GM21737 (cell line): Measurements from ENCODE around the gene SLC66A1.

Source experiments
- ATAC-seq: cut with Tn5 transposase; IDR thresholded peaks from one replicate; pipeline ENCODE4 v1.9.1; 2021; ENCODE audit warnings: mild to moderate bottlenecking, moderate library complexity; ENCODE audit not compliant: unreplicated experiment

The SLC66A1 gene

DNA sequence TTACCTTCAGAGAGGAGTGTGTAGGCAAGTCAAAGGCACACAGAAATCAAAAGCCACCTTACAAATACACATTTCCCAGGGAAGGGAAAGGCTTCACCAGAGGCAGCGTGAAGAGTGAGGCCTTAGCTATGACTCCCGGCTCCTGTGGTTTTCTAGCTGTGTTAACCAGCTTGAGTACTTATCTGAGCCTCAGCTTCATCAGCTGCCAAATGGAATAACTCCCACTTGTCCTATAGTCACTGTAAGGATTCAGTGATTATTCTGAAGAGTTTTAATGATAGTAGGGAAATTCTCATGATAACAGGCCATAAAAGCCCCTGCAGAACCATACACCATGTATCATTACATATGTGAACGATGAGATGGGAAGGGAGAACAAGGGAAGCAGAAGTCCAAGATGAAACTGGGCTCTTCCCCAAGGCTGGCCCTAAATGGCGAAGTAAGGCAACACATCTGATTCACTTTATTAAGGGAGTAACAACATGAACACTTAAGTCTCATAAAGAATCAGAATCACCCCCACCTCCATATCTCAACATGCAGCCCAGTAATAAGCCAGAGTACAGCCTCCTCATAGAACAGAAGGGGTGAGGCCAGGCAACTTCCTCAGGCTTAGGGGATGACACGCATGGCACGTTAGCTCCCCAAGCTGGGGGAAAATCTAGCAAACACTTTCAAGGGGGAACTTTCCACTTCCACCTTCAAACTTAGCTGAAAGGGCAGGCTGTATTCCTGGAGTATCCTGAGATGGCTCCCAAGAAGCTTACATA lies 63.7 kb downstream of the SLC66A1 start:
- no peak for ATAC-seq

DNA sequence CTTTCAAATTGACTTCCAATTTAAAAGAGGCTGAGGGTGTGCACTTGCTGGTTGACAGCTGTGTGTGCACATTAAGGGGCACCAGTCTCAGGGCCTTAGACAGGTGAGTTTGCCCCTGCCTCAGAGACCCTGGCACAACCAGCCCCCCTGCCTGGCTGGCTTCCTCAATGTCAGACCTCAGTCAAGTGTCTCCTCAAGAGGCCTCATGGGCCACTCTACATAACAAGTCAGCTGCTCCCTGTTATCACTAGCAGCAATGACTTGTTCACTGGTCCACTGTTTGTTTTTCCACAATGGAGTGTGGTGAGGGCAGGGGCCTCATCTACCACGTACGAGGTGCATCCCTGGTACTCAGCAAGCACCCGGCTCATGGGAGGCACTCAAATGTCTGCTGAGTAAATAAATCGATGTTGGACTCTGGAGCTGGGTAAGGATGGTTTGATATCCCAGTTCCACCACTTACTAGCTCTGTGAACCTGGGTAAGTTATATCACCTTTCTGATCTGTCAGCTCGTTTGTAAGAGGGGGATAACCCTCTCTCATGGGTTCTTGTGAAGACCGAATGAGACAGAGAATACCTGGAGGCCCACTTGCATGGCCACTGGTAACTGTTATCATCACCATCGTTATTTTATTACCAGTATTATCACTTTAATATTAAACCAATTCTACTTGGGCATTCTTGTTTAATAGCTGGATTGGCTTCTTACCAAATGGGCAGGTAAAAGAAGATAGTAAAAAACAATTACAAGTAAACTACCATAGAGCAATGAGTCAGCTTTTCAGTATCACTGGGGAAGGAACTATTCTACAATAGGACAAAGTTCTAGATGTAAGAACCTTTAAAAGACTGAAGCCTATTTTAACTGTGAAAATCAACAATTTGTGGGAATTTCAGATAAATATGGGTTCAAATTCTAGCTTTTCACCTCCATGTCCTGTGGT lies 64.6 kb downstream of the SLC66A1 start:
- no peak for ATAC-seq

DNA sequence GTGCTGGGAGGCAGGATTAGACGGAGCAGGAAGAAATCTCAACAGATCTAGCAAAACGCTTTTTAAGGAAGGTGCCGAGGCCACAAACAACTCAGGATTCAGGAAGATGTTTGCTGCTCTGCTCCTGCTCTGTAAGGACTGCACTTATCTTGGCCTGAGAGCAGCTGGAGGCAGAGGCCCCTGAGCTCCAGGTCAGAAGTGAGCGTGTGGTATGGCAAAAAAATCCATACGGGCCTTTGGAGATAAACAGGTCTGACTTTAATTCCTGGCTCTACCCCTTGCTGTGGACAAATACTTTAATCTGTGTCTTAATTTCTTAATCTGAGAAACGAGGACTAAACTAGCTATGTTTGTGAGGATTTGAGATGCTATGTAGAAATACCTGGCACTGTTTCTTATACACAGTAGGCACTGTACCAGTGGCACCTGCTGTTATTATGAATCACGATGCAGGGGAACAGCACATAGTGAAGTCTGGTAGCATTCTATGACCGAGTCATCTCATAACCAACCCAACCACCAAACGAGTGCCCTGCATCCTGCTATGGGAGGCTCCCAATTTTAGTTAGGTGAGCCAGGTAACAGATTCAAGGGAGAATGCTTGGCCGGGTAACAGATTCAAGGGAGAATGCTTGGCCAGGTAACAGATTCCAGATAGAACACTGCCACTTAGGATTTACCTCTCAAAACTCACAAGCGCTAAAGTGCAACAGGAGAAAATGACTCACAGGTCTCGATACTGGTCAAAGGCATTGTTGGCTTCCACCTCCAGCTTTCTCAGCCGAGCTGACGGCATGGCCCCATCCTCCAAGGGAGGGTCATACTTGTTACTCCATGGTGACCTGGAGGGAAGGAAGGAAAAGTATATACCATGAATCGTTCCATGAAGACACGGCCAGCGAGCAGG lies 65.9 kb downstream of the SLC66A1 start:
- ATAC-seq = no peak
